AG09319 (cell line): Measurements from ENCODE around the gene GPX7.

Experiments used
- DNase-seq: peaks from one replicate; pipeline ENCODE4 v3.0.0-alpha.2; 2010; ENCODE audit warnings: low read depth; ENCODE audit errors: extremely low read depth
- TF ChIP-seq, protein P1 (sequence below): IDR thresholded peaks from 2 replicates; pipeline ENCODE4 v1.5.1; 2011; ENCODE audit warnings: low read depth, mild to moderate bottlenecking, inconsistent platforms, low read length, moderate library complexity

Gene GPX7

DNA sequence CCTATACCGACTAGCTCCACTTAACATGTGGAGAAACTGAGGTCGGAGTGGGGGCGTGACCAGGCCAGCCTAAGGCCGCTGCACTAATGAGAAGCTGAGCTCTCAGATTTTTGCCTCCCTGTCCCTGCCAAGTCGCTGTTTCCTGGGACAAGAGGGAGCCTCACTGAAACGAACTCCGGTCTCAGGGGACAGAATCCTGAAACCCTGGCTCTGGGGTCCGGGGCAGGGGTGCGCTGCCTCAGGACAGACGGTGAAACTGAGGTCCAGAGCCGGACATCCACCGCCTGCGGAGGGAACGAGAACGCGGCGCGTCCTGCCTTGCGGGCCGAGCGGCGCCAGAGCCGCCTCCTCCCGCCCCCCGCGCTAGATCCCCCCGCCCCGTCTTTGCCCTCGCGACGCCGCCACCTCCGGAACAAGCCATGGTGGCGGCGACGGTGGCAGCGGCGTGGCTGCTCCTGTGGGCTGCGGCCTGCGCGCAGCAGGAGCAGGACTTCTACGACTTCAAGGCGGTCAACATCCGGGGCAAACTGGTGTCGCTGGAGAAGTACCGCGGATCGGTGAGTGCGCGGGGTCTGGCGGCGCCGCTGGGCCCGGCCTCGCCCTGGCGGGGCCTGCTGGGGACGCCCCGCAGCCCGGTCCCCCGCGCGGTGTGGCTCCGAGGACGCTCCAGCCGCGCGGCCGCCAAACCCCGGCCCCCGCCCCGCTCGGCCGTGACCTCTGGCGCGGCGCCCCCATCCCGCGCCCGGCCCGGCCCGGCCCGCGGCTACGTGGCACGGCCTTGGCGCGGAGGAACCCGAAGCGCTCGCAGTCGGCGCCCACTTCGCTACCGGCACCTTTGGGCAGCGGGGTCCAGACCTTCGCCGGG, at the start of gene GPX7:
Gene GPX7, plus strand, starts transcription at position 381 of the 865 bp plus-strand sequence. Its CDS starts 39 bp downstream, at position 420.
- no peak for DNase-seq
- TF ChIP-seq, protein P1, sequence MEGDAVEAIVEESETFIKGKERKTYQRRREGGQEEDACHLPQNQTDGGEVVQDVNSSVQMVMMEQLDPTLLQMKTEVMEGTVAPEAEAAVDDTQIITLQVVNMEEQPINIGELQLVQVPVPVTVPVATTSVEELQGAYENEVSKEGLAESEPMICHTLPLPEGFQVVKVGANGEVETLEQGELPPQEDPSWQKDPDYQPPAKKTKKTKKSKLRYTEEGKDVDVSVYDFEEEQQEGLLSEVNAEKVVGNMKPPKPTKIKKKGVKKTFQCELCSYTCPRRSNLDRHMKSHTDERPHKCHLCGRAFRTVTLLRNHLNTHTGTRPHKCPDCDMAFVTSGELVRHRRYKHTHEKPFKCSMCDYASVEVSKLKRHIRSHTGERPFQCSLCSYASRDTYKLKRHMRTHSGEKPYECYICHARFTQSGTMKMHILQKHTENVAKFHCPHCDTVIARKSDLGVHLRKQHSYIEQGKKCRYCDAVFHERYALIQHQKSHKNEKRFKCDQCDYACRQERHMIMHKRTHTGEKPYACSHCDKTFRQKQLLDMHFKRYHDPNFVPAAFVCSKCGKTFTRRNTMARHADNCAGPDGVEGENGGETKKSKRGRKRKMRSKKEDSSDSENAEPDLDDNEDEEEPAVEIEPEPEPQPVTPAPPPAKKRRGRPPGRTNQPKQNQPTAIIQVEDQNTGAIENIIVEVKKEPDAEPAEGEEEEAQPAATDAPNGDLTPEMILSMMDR = no peak

DNA sequence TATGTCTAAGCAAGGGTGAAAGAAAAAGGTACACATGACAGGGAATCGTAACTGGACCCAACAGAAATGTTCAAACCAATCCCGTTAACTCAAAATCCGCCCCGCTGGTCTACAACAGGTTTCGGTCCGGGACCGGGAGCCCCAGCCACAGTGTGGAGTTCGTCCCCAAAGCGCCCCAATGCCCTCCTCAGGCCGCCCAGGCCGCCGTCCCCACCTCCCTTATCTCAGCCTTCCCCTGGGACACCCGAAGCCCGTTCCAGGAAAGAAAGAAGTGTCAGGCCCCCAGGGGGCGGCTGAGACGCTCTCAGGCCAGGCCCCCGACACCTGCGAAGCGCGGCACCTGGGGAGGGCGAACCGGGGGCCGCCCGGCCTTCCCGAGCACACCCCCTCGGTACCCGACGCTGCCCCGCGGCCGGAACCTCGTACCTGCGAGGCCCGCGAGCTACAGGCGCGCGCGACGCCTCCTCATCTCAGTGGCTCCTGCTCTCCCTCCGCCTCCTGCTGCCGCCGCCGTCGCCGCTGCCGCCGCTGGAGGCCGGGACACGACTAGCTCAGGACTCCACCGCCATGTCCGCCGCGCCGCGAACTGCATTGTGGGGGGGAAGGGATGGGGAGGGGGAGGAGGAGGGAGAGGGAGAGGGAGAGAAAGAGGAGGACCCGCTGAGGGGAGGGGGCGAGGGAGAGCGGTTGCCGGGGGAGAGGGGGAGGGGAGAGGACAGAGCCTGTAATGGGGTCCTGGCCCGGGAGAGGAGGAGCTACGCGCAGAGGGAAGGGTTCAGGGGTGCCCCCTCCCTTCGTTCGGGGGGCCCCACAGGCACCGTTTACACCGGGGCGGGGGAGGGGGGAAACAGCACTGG, 49.4 kb upstream of the GPX7 start, which contains the start of gene TUT4:
Gene TUT4, minus strand, starts transcription at position 588 of the 857 bp plus-strand sequence. CDS start 26,812 bp downstream, outside the sequence.
- TF ChIP-seq, protein P1 = no peak
- DNase-seq = peak; percentile 29

- TF ChIP-seq, protein P1 = no peak
- peak; percentile 66 for DNase-seq
Observed at GRCh38 chr1:52553362-52554266, 48.6 kb upstream of the GPX7 start.

DNA sequence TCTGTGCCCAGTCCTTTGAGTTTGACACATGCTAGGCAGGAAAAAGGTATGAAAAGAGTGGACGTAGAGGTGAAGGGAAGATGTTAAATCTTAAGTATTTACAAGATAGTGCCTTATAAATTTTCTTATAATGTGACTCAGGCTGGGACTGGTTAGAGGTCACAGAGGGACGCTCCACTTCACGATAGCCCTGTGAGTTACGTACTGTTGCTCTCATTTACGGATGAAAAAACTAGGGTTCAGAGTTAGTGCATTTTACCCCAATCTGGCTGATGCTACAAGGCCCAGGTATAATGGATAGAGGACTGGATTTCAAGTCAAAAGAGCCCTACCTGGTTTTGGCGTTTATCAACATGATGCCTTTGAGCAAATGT, 47.9 kb upstream of the GPX7 start:
- TF ChIP-seq, protein P1 = no peak
- no peak for DNase-seq

DNA sequence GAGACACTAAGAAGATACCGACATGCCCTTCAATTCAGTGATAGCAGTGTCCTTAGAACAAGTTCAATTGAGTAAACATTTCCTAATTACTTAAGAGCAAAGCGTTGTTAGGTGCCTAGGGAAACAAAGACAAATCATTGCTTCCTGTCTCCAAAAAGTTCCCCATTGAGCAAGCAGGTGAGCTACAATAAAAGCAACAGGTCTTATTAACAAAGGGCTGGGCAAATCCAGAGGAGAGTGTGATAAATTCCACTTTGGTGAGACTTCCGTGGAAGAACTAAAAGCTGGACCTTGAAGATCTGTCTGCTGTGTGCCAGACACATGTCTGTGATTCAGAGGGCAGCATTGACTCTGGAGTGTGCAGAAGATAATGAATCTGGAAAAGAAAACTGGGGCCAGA, 47.4 kb upstream of the GPX7 start:
- TF ChIP-seq, protein P1 = no peak
- no peak for DNase-seq

GRCh38 chr1:52556641-52557360, 45.4 kb upstream of the GPX7 start:
- DNase-seq = no peak
- TF ChIP-seq, protein P1 = no peak
